MM.1S (cell line): ENCODE measurements around the gene HBE1.

Experiments used
- EZH2 ChIP-seq: fragments of 300-600 bp; sonication (generic); optimal IDR thresholded peaks from 2 replicates; pipeline ENCODE3; 2017; ENCODE audit warnings: low read depth, mild to moderate bottlenecking, antibody characterized with exemption, low read length, mixed read lengths
- EZH2phosphoT487 ChIP-seq: fragments of 300-600 bp; sonication (generic); IDR thresholded peaks from 2 replicates; pipeline ENCODE4 v1.6.1; 2018; ENCODE audit warnings: antibody characterized with exemption, low read length
- TF ChIP-seq, protein P1 (sequence below): fragments of 300-600 bp; sonication (generic); IDR thresholded peaks from 2 replicates; pipeline ENCODE4 v1.5.1; 2016; ENCODE audit warnings: antibody characterized with exemption, low read length, mixed read lengths

DNA sequence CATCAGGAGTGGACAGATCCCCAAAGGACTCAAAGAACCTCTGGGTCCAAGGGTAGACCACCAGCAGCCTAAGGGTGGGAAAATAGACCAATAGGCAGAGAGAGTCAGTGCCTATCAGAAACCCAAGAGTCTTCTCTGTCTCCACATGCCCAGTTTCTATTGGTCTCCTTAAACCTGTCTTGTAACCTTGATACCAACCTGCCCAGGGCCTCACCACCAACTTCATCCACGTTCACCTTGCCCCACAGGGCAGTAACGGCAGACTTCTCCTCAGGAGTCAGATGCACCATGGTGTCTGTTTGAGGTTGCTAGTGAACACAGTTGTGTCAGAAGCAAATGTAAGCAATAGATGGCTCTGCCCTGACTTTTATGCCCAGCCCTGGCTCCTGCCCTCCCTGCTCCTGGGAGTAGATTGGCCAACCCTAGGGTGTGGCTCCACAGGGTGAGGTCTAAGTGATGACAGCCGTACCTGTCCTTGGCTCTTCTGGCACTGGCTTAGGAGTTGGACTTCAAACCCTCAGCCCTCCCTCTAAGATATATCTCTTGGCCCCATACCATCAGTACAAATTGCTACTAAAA lies 42.9 kb downstream of the HBE1 start, which contains the start of gene HBB:
- TF ChIP-seq, protein P1, sequence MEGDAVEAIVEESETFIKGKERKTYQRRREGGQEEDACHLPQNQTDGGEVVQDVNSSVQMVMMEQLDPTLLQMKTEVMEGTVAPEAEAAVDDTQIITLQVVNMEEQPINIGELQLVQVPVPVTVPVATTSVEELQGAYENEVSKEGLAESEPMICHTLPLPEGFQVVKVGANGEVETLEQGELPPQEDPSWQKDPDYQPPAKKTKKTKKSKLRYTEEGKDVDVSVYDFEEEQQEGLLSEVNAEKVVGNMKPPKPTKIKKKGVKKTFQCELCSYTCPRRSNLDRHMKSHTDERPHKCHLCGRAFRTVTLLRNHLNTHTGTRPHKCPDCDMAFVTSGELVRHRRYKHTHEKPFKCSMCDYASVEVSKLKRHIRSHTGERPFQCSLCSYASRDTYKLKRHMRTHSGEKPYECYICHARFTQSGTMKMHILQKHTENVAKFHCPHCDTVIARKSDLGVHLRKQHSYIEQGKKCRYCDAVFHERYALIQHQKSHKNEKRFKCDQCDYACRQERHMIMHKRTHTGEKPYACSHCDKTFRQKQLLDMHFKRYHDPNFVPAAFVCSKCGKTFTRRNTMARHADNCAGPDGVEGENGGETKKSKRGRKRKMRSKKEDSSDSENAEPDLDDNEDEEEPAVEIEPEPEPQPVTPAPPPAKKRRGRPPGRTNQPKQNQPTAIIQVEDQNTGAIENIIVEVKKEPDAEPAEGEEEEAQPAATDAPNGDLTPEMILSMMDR = no peak
- no peak for TF ChIP-seq EZH2
- no peak for TF ChIP-seq EZH2phosphoT487
